Loucy (cell line): Measurements from ENCODE around the gene TIAM1.

Experiments
- EZH2phosphoT487 ChIP-seq: fragments of 200-600 bp; IDR thresholded peaks from 2 replicates; pipeline ENCODE4 v1.6.1; 2018; ENCODE audit warnings: antibody characterized with exemption, mild to moderate bottlenecking, moderate library complexity, borderline replicate concordance
- TF ChIP-seq, protein P1 (sequence below): fragments of 200-600 bp; sonication (generic); conservative IDR thresholded peaks from 2 replicates; pipeline ENCODE4 v1.5.1; 2014; ENCODE audit warnings: mild to moderate bottlenecking, antibody characterized with exemption, low read length

DNA sequence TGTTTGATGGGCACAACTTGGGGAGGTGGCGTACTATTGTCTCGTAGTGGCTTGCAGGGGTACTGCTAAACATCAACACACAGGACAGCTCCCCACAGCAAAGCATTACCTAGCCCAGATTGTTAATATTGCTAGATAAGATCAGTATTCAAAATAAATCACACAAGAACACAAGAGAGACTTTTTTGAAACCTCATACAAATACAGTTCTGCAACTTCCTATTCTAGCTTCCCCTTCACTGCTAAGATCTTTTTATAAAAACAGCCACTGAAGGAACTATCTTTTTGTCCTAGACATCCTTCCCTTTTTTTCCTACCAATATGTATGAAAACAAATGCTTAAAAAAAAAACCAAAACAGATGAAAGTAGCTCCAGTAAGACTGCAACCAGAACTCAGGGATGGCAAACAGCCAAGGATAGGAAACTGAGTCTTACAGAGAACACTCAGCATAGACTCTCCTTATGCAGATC is 167.9 kb downstream of the TIAM1 start:
- TF ChIP-seq, protein P1, sequence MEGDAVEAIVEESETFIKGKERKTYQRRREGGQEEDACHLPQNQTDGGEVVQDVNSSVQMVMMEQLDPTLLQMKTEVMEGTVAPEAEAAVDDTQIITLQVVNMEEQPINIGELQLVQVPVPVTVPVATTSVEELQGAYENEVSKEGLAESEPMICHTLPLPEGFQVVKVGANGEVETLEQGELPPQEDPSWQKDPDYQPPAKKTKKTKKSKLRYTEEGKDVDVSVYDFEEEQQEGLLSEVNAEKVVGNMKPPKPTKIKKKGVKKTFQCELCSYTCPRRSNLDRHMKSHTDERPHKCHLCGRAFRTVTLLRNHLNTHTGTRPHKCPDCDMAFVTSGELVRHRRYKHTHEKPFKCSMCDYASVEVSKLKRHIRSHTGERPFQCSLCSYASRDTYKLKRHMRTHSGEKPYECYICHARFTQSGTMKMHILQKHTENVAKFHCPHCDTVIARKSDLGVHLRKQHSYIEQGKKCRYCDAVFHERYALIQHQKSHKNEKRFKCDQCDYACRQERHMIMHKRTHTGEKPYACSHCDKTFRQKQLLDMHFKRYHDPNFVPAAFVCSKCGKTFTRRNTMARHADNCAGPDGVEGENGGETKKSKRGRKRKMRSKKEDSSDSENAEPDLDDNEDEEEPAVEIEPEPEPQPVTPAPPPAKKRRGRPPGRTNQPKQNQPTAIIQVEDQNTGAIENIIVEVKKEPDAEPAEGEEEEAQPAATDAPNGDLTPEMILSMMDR, result no peak
- no peak for TF ChIP-seq EZH2phosphoT487
